ENCODE measurements around the gene POTEG. TPM values are rescaled to one million over a fixed set of nuclear protein-coding genes. Genes with fewer than 3 reads are reported as not detected.
"Not testable (repeated sequence)": the region's sequence is repeated elsewhere in the genome, so short reads cannot be mapped to it uniquely, and the experiment has no call there.

POTEG gene
- total RNA-seq = not detected

DNA sequence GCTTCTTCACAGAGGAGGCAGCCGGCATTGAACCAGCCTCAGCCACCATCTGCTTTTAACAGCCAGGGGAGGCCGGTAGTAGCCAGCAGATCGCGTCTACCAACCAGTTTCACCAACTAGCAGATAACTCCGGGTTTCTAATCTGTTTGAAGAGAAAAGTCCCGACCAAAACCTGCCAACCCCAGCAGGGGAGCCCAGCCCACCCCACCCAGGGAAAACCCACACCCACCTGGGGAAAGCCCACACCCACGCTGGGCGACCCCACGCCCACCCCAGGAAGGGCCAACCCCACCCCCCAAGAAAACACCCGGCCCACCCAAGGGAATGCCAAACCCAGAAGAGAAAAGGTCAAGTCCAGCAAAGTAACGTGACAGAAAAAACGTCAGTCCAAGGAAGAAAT lies at the start of gene POTEG:
Gene POTEG (minus strand): TSS at position 101 of the 400 bp plus-strand sequence. CDS start 52 bp downstream, at position 49.
- H3K36me3 ChIP-seq; H3K4me3 ChIP-seq; H3K27me3 ChIP-seq; H3K27ac ChIP-seq; H3K4me1 ChIP-seq; intact Hi-C loops (cut with DNase I; ENCODE audit: low total_unique reads); DNase-seq (ENCODE audit: low spot score in 2 of 2); H3K9me3 ChIP-seq: not testable (repeated sequence)

DNA sequence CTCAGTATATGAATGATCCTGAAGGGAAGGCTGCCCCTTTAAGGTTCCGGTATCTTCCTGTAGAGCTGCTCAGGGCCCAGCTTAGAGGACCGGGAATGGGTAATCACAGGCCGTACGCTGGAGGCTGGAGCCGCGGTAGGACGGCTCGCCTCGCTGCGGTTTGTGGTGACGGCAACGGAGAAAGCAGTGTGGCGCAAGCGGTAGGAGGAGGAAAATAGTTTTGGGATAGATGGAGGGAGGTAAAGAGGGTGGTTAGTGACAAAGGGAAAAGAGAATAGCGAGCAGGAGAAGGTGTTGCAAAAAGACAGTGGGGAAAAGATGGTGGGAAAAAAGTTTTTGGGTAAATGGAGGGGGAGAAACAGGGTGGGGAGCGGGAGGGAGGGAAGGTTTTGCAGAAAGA lies 48.0 kb upstream of the POTEG start:
- H3K4me3 ChIP-seq; H3K9me3 ChIP-seq; H3K4me1 ChIP-seq; H3K36me3 ChIP-seq; H3K27me3 ChIP-seq; intact Hi-C loops (cut with DNase I; ENCODE audit: low total_unique reads); H3K27ac ChIP-seq; DNase-seq (ENCODE audit: low spot score in 2 of 2): not testable (repeated sequence)

DNA sequence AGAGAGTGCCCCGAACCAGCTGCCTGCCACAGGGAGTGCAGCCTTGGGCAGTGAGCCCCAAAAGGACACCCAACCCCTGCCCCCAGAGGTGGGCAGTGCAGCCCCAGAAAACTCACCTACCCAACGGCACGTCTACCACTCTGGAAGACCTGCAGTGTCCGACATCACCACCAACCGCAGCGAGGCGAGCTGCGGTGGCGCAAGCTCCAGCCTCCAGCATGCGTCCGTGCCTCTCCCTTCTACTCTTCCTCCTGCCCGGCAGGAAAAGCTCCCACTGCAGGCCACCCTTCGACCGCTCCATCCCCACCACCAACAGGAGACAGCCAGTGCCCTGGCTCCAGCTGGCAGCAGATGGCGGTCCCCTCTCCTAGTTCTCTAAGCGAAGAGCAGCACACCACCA lies 47.3 kb upstream of the POTEG start:
- DNase-seq (ENCODE audit: low spot score in 2 of 2); H3K9me3 ChIP-seq; H3K4me3 ChIP-seq; H3K4me1 ChIP-seq; H3K27me3 ChIP-seq; H3K27ac ChIP-seq; H3K36me3 ChIP-seq; intact Hi-C loops (cut with DNase I; ENCODE audit: low total_unique reads): not testable (repeated sequence)

DNA sequence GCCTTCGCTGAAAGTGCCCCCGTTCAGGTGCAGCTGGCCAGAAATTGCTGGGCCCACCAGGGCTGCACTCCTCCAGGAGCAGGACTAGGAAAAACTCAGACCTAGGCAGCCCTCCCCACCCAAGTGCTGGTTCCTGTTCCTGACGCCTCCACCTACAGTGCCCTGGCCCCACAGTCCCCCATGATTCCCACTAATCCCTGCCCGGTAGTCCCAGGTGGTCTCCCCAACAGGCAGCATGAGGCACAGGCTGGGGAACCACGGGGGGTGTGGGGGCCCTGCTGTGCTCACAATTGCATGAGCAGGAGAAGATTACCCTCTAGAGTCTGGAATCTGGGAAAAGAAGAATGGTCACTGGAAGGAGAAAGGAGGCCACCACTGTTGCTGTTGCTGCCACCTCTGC lies 46.4 kb upstream of the POTEG start:
- H3K9me3 ChIP-seq; DNase-seq (ENCODE audit: low spot score in 2 of 2); intact Hi-C loops (cut with DNase I; ENCODE audit: low total_unique reads); H3K27ac ChIP-seq; H3K36me3 ChIP-seq; H3K4me3 ChIP-seq; H3K4me1 ChIP-seq; H3K27me3 ChIP-seq: not testable (repeated sequence)

DNA sequence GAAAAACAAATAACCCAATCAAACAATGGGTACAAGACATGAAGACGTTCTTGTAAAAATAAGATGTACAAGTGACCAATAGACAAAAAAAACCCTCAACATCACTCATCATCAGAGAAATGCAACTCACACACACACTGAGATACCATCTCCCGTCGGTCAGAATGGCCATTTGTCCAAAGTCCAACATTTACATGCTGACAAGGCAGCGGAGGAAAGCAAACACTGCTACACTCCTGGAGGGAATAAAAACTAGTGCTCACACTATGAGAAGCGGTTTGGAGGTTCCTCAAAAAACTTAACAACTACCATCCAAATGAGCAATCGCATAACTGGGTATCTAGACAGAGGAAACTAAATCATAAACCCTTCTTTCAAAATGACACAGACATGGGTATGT lies 11.6 kb upstream of the POTEG start:
- DNase-seq (ENCODE audit: low spot score in 2 of 2); H3K4me3 ChIP-seq; H3K27me3 ChIP-seq; H3K27ac ChIP-seq; H3K4me1 ChIP-seq; intact Hi-C loops (cut with DNase I; ENCODE audit: low total_unique reads); H3K9me3 ChIP-seq; H3K36me3 ChIP-seq: not testable (repeated sequence)

DNA sequence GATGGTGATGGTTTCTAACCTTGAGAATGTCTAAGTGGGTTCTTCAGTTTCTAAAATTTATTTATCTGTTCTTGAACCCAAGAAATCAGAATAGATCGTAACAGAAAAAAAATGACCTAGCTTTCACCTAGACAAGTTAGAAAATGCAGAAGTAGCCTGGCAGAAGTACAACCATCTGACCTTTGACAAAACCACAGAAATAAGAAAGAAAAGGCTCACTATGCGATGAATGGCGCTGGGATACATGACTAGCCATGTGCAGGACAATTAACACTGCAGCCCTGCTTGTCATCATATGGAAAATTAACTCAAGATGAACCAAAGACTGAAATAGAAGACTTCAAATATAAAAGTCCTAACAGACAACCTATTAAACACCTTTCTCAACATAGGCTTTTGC lies 5.7 kb upstream of the POTEG start:
- DNase-seq (ENCODE audit: low spot score in 2 of 2); intact Hi-C loops (cut with DNase I; ENCODE audit: low total_unique reads); H3K27ac ChIP-seq; H3K9me3 ChIP-seq; H3K36me3 ChIP-seq; H3K4me3 ChIP-seq; H3K27me3 ChIP-seq; H3K4me1 ChIP-seq: not testable (repeated sequence)

DNA sequence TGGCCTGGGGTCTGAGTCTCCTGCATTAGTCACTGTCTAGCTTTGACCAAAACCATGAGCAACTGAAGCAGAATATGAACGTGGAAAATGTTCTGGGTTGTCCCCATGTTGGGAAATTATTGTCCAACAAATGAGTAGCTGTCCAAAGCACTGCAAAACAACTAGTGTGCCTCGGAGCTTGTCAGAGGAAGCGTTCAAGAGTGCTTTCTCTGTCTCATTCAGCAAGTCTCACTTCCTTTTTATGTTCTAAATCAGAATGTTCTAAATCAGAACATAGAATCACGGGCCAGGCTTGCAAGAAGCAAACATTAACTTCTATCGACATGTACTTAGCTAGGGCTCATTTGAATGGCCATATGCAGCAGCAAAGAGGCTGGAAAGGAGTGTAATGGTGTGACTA lies 5.1 kb upstream of the POTEG start:
- H3K27me3 ChIP-seq; H3K36me3 ChIP-seq; H3K27ac ChIP-seq; H3K4me3 ChIP-seq; intact Hi-C loops (cut with DNase I; ENCODE audit: low total_unique reads); H3K9me3 ChIP-seq; DNase-seq (ENCODE audit: low spot score in 2 of 2); H3K4me1 ChIP-seq: not testable (repeated sequence)

DNA sequence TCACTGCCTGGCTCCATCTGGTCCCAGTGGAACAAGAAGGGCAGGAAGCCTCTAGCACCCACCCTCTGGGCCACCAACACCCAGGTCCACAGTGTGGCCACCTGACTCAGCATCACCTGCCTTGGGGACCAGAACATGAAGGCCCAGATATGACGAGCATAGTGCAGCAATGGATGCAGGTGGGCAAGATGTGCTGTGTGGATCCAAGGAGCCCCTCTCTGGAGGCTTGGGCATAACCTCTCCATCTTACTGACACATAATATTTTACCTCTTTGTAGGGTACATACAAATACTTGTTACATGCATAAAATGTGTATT lies 2.9 kb upstream of the POTEG start:
- intact Hi-C loops (cut with DNase I; ENCODE audit: low total_unique reads) = not testable (repeated sequence)

DNA sequence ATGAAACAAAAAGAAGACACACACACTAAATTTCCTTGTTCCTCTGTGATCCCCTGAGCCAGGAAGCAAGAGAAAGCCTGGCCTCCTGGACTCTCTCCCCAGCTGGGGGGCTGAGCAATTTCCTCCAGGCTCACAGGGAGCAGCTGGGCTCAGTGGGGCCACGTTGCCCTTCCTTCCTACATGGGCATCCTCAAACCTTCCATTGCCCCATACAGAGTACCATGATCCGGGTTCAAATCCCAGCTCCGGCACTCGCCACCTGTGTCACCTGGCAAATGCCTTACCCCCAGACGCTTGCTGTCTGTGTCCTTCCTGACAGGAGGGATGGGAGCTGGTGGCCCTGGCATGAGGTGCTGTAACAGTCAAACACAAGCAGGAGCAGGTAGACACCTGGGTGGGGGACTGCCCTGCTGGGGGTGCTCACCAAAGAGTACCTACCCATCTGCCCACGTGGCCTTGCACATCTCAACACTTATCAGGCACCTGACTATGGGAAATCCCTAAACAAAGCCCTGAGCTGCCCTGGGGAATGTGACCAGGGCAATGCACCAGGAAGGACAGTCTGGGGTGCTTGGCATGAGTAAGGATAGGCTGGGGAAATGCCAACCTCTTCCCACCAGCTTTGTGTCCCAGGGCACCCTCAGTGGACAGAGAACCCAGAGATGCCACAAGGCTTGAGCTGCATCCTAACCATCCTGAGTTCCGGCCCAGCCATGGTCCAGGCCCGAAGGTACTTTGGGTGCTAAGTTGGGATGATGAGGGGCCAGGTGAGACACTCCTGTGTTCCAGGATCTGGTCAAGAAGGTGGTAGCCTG lies 2.4 kb upstream of the POTEG start:
- H3K27ac ChIP-seq; H3K4me1 ChIP-seq; H3K36me3 ChIP-seq; intact Hi-C loops (cut with DNase I; ENCODE audit: low total_unique reads); H3K9me3 ChIP-seq; DNase-seq (ENCODE audit: low spot score in 2 of 2); H3K4me3 ChIP-seq; H3K27me3 ChIP-seq: not testable (repeated sequence)

More for the DNA sequence above, 2.9 kb upstream of the POTEG start:
- DNase-seq (ENCODE audit: low spot score in 2 of 2); H3K4me3 ChIP-seq; H3K36me3 ChIP-seq; H3K9me3 ChIP-seq; H3K27me3 ChIP-seq; H3K27ac ChIP-seq; H3K4me1 ChIP-seq: not testable (repeated sequence)

DNA sequence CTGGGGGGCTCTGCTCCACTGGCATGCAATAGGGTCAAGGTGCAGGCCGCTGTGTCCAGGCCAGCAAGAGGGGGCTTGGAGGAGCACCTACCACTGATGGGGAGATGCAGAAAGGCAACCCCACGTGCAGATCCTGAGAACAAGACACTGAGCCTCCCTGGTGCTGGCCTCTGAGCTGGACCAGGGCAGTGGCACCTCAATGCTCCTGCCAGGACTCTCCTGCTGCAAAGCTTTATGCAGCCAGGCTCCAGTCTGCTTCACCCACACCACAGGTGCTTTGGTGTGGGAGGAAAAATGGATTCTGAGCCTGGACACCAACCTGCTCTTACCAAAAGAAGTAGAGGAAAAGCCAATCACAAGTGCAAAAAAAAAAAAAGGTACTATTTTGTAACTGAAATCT lies 1.7 kb upstream of the POTEG start:
- H3K4me3 ChIP-seq; DNase-seq (ENCODE audit: low spot score in 2 of 2); H3K9me3 ChIP-seq; H3K36me3 ChIP-seq; H3K27ac ChIP-seq; H3K4me1 ChIP-seq; H3K27me3 ChIP-seq; intact Hi-C loops (cut with DNase I; ENCODE audit: low total_unique reads): not testable (repeated sequence)

DNA sequence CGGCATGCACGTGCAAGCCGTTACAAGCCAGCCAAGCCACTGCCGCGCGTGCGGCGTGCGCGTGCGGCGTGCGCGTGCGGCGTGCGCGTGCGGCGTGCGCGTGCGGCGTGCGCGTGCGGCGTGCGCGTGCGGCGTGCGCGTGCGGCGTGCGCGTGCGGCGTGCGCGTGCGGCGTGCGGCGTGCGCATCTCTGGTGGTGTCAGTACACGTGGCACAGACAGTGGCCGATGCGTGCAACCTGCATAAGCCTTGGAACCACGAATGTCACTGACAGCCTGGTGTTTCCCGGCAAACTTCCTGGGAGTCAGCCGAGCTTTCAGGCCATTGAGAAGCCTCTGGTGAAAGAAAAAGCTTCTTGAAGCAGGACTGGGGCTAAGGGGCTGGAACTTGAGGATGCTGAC lies 750 bp upstream of the POTEG start:
- DNase-seq (ENCODE audit: low spot score in 2 of 2); H3K4me3 ChIP-seq; H3K9me3 ChIP-seq; H3K36me3 ChIP-seq; H3K4me1 ChIP-seq; H3K27me3 ChIP-seq; intact Hi-C loops (cut with DNase I; ENCODE audit: low total_unique reads); H3K27ac ChIP-seq: not testable (repeated sequence)

DNA sequence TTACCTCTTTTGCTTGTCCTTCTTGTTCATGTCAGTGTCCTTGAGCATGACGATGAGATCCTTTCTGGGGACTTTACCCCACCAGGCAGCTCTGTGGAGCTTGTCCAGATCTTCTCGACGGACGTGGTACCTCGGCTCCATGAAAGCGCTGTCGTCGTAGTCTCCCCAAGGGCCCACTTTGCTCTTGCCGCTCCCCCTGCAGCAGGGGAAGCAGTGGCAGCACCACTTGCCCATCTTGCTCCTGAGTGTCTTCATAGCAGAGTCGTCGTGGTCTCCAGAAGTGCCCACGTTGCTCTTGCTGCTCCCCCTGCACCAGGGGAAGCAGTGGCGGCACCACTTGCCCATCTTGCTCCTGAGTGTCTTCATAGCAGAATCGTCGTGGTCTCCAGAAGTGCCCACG lies 376 bp downstream of the POTEG start:
- H3K4me1 ChIP-seq; H3K36me3 ChIP-seq; H3K4me3 ChIP-seq; H3K27ac ChIP-seq; intact Hi-C loops (cut with DNase I; ENCODE audit: low total_unique reads); H3K27me3 ChIP-seq; H3K9me3 ChIP-seq: not testable (repeated sequence)
- DNase-seq (ENCODE audit: low spot score in 2 of 2) = peak in 1 of 2 donors; percentile 39

DNA sequence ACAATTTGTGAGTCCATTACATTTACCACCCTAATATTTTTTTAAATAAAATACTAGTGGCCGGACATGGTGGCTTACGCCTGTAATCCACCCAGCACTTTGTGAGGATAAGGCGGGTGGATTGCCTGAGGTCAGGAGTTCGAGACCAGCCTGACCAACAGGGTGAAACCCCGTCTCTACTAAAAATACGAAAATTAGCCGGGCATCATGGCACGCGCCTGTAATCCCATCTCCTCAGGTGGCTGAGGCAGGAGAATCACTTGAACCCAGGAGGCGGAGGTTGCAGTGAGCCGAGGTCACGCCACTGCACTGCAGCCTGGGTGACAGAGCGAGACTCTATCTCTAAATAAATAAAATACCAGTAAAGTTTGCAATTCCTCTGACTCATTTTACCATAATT lies 25.6 kb downstream of the POTEG start:
- H3K36me3 ChIP-seq; DNase-seq (ENCODE audit: low spot score in 2 of 2); H3K9me3 ChIP-seq: not testable (repeated sequence)

DNA sequence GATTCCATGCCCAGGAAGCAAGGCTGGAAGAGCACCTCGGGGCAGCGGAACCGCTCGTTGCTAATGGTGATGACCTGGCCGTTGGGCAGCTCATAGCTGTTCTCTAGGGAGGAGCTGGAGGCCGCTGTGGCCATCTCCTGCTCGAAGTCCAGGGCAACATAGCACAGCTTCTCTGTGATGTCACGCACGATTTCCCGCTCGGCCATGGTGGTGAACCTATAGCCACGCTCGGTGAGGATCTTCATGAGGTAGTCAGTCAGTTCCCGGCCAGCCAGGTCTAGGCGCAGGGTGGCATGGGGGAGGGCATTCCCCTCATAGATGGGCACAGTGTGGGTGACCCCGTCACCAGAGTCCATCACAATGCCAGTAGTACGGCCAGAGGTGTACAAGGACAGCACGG lies 32.0 kb downstream of the POTEG start:
- H3K9me3 ChIP-seq; DNase-seq (ENCODE audit: low spot score in 2 of 2); intact Hi-C loops (cut with DNase I; ENCODE audit: low total_unique reads); H3K27ac ChIP-seq; H3K36me3 ChIP-seq; H3K4me1 ChIP-seq; H3K4me3 ChIP-seq; H3K27me3 ChIP-seq: not testable (repeated sequence)

More for the DNA sequence above, 25.6 kb downstream of the POTEG start:
- H3K4me3 ChIP-seq; intact Hi-C loops (cut with DNase I; ENCODE audit: low total_unique reads); H3K27ac ChIP-seq; H3K4me1 ChIP-seq; H3K27me3 ChIP-seq: not testable (repeated sequence)

Measured in breast epithelium (tissue), 4 donors.